ENCODE measurements around the gene HOXA6.

Gene HOXA6

GRCh38 chr7:27148031-27148755 is 619 bp upstream of the HOXA6 start:
- Histone ChIP-seq H3K36me3 (peaks cover 0 to 16% (median 0%) of the 10 kb centered on the region in 11 experiments; a peak in 3 of 22 replicates), H3K9me3 (replicated peaks in 1 of 11) (peaks cover 54 to 64% (median 59%) of the 10 kb centered on the region in 11 experiments), H3K27me3 (peaks cover 100% of the 10 kb centered on the region in 11 experiments), H3K4me2 (peak overlapping the region in 3 of 11 experiments; percentile 18 to 27 (median 20); a peak in 3 of 22 replicates), H3K9ac (no peak overlapping the region), H3K4me3 (peak overlapping the region in 2 of 10 experiments; percentile 14 to 16; a peak in 3 of 20 replicates), H3K27ac (no peak overlapping the region), H4K20me1 (peaks cover 0 to 30% (median 20%) of the 10 kb centered on the region in 11 experiments; a peak in 16 of 22 replicates), H3K4me1 (peaks cover 11 to 26% (median 20%) of the 10 kb centered on the region in 10 experiments)
- no peak for TF ChIP-seq Cebpa-rat (IDR thresholded peaks at IDR 0.05)

GRCh38 chr7:27146491-27147198 is 929 bp downstream of the HOXA6 start:
- H3K4me3 ChIP-seq, result peak overlapping the region in 1 of 10 experiments; percentile 5; a peak in 1 of 20 replicates
- peaks cover 69 to 79% (median 74%) of the 10 kb centered on the region in 11 experiments for H3K9me3 ChIP-seq (replicated peaks in 1 of 11)
- H3K4me2 ChIP-seq, result no peak overlapping the region
- peaks cover 100% of the 10 kb centered on the region in 11 experiments for H3K27me3 ChIP-seq
- peaks cover 0 to 16% (median 0%) of the 10 kb centered on the region in 11 experiments; a peak in 3 of 22 replicates for H3K36me3 ChIP-seq
- H3K4me1 ChIP-seq, result peaks cover 8 to 18% (median 12%) of the 10 kb centered on the region in 10 experiments
- H3K27ac ChIP-seq, result no peak overlapping the region
- no peak overlapping the region for H3K9ac ChIP-seq
- TF ChIP-seq Cebpa-rat (IDR thresholded peaks at IDR 0.05), result no peak
- peaks cover 0 to 15% (median 6%) of the 10 kb centered on the region in 11 experiments; a peak in 16 of 22 replicates for H4K20me1 ChIP-seq

GRCh38 chr7:27145914-27146412 is 1.6 kb downstream of the HOXA6 start:
- Histone ChIP-seq H3K9ac (no peak overlapping the region), H3K4me3 (peak overlapping the region in 1 of 10 experiments; percentile 35; a peak in 1 of 20 replicates), H4K20me1 (peaks cover 0 to 8% (median 0%) of the 10 kb centered on the region in 11 experiments; a peak in 5 of 22 replicates), H3K4me1 (peaks cover under 1 to 12% (median 5%) of the 10 kb centered on the region in 10 experiments; a peak in 14 of 20 replicates), H3K36me3 (peaks cover 0 to 16% (median 0%) of the 10 kb centered on the region in 11 experiments; a peak in 3 of 22 replicates), H3K27me3 (peaks cover 95 to 100% (median 99%) of the 10 kb centered on the region in 11 experiments), H3K4me2 (no peak overlapping the region), H3K9me3 (replicated peaks in 1 of 11) (peaks cover 69 to 80% (median 75%) of the 10 kb centered on the region in 11 experiments), H3K27ac (no peak overlapping the region)
- TF ChIP-seq Cebpa-rat (IDR thresholded peaks at IDR 0.05), result no peak

DNA sequence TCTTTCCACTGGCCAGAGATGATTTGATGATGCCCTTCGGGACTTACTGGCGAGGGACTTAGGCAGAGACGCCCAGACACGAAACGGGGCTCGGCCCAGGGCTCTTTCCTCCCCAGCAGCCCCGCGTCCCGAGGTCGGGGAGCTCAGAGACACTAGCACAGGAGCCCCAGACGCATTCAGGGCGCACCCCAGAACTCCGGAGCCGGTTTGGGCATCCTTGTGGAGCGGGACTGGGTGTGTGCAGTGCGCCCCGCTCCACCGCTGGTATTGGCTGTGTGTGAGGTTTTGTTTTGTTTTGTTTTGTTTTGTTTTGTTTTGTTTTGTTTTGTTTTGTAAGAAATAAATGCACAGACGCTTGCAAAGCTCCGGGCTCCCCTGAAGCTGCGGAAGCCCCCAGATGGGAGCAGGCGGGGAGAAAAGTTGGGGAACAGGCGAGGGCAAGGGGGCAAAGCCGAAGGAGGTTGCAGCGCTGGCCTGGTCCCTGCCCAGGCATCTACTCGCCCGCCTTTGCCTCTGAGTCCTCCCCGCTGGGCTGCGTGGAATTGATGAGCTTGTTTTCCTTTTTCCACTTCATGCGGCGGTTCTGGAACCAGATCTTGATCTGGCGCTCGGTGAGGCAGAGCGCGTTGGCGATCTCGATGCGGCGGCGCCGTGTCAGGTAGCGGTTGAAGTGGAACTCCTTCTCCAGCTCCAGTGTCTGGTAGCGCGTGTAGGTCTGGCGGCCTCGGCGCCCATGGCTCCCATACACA is 2.2 kb downstream of the HOXA6 start:
- peaks cover 0 to 6% (median 2%) of the 10 kb centered on the region in 10 experiments; a peak in 12 of 20 replicates for H3K4me1 ChIP-seq
- peaks cover 0 to 16% (median 0%) of the 10 kb centered on the region in 11 experiments; a peak in 3 of 22 replicates for H3K36me3 ChIP-seq
- peaks cover 0 to 8% (median 0%) of the 10 kb centered on the region in 11 experiments; a peak in 4 of 22 replicates for H4K20me1 ChIP-seq
- no peak overlapping the region for H3K9ac ChIP-seq
- peaks cover 69 to 80% (median 75%) of the 10 kb centered on the region in 11 experiments for H3K9me3 ChIP-seq (replicated peaks in 1 of 11)
- H3K4me3 ChIP-seq, result peak overlapping the region in 3 of 10 experiments; percentile 22 to 35 (median 25); a peak in 5 of 20 replicates
- H3K27me3 ChIP-seq, result peaks cover 89 to 100% (median 93%) of the 10 kb centered on the region in 11 experiments
- H3K27ac ChIP-seq, result no peak overlapping the region
- H3K4me2 ChIP-seq, result no peak overlapping the region
- no peak for TF ChIP-seq Cebpa-rat (IDR thresholded peaks at IDR 0.05)

GRCh38 chr7:27144781-27145164 is 2.8 kb downstream of the HOXA6 start:
- Histone ChIP-seq H4K20me1 (peaks cover 0 to 8% (median 0%) of the 10 kb centered on the region in 11 experiments; a peak in 3 of 22 replicates), H3K27ac (no peak overlapping the region), H3K4me2 (no peak overlapping the region), H3K27me3 (peaks cover 83 to 95% (median 87%) of the 10 kb centered on the region in 11 experiments), H3K9ac (no peak overlapping the region), H3K36me3 (peaks cover 0 to 16% (median 0%) of the 10 kb centered on the region in 11 experiments; a peak in 3 of 22 replicates), H3K4me1 (peaks cover 0 to 4% (median 0%) of the 10 kb centered on the region in 10 experiments; a peak in 2 of 20 replicates), H3K9me3 (replicated peaks in 1 of 11) (peaks cover 69 to 82% (median 75%) of the 10 kb centered on the region in 11 experiments), H3K4me3 (peak overlapping the region in 2 of 10 experiments; percentile 22 to 35; a peak in 5 of 20 replicates)
- TF ChIP-seq Cebpa-rat (IDR thresholded peaks at IDR 0.05), result no peak

DNA sequence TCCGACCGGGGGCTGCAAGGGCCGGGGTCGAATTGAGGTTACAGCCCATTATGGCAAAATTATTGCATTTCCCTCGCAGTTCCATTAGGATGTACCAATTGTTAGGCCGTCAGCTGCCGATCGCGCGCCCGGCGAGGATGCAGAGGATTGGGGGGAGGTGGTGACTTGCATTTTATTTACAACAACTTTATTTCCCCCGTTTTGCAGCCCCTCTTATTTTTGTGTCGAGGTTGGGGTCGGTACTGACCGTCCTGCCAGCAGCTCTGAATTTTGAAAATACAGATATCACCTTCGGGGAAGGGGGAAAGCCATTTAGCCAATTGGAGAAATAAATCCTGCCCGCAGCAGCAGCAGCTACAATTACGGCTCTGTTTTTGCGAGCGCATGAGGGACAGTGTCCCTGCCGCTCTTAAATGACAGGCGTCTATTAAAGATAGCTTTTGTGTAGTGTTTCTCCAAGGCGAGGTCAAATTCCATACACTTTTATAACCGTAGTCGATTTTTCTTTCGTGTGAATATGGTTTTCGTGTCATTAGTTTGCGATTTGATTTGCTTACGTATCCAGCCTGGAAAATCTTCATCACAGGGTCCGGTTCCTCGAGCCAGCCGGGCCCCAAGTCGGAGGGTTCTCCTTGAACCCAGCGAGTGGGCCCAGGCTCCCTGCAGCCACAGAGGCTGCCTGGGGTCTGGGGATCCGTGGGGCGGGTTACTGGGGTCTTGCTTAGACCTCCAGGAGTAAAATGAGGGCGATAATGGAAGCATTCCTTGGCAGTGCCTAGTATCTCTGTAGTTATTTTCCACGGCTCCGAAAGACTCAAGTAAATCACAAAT is 3.4 kb downstream of the HOXA6 start:
- no peak overlapping the region for H3K4me2 ChIP-seq

More for the DNA sequence above, 3.4 kb downstream of the HOXA6 start:
- Histone ChIP-seq H4K20me1 (peaks cover 0 to 8% (median 0%) of the 10 kb centered on the region in 11 experiments; a peak in 3 of 22 replicates), H3K9ac (no peak overlapping the region), H3K9me3 (replicated peaks in 1 of 11) (peaks cover 74 to 87% (median 79%) of the 10 kb centered on the region in 11 experiments), H3K4me3 (peak overlapping the region in 3 of 10 experiments; percentile 19 to 35 (median 22); a peak in 4 of 20 replicates), H3K27me3 (peaks cover 77 to 88% (median 81%) of the 10 kb centered on the region in 11 experiments), H3K36me3 (peaks cover 0 to 16% (median 0%) of the 10 kb centered on the region in 11 experiments; a peak in 3 of 22 replicates), H3K4me1 (peaks cover 0 to 4% (median 0%) of the 10 kb centered on the region in 10 experiments; a peak in 2 of 20 replicates), H3K27ac (no peak overlapping the region)
- TF ChIP-seq Cebpa-rat (IDR thresholded peaks at IDR 0.05), result no peak
